ENCODE data around the gene PDXK. TPM values are rescaled to one million over a fixed set of nuclear protein-coding genes. Genes with fewer than 3 reads are reported as not detected.

Gene PDXK
- total and polyA plus RNA-seq, 2 of the 8 experiments (the other 6 are each of a cell fraction or from before 2014, with no cell fraction given): 78.0 to 112 TPM

GRCh38 chr21:43728467-43729390 lies 9.8 kb downstream of the PDXK start (continued):
- TF ChIP-seq CTCF (IDR thresholded peaks at IDR 0.05; ENCODE audit: control extremely low read depth in 1 of 3, insufficient read depth in 1 of 3, low read depth in 1 of 3, low read length in 3 of 3) (peak in 1 of 3 experiments; percentile 15; a peak in 1 of 4 replicates), EP300 (IDR thresholded peaks at IDR 0.05; ENCODE audit: borderline replicate concordance in 1 of 2, low read depth in 2 of 2, low read length in 2 of 2) (no peak), PHF8 (conservative IDR thresholded peaks at IDR 0.05; ENCODE audit: low read depth, low read length) (peak; percentile 56), YY1 (IDR thresholded peaks at IDR 0.05; ENCODE audit: low read depth, low read length) (no peak), RAD21 (IDR thresholded peaks at IDR 0.05 in 1 of 2, conservative IDR thresholded peaks at IDR 0.05 in 1 of 2; ENCODE audit: low read depth in 2 of 2, low read length in 2 of 2) (0 out of 4 replicates have a peak, but pooled peaks of 1 of the 2 experiments have one; percentile 14), KDM5A (IDR thresholded peaks at IDR 0.05; ENCODE audit: low read length) (peak; percentile 70; the same call in 1 of the 2 replicates), KDM4A (IDR thresholded peaks at IDR 0.05; ENCODE audit: low read depth, low read length, severe bottlenecking) (peak; percentile 64), USF2 (IDR thresholded peaks at IDR 0.05; ENCODE audit: low read length) (0 out of 2 replicates have a peak, but pooled peaks have one; percentile 9), POLR2AphosphoS5 (IDR thresholded peaks at IDR 0.05; ENCODE audit: low read depth, low read length) (peak; percentile 85), TAF1 (IDR thresholded peaks at IDR 0.05; ENCODE audit: low read depth, low read length) (0 out of 2 replicates have a peak, but pooled peaks have one; percentile 75), RBBP5 (IDR thresholded peaks at IDR 0.05; ENCODE audit: borderline replicate concordance, low read depth, low read length) (no peak), MAX (IDR thresholded peaks at IDR 0.05) (peak; percentile 86), HDAC2 (IDR thresholded peaks at IDR 0.05; ENCODE audit: borderline replicate concordance in 1 of 2, low read depth in 2 of 2, low read length in 2 of 2) (0 out of 4 replicates have a peak, but pooled peaks of 1 of the 2 experiments have one; percentile 64), KDM1A (IDR thresholded peaks at IDR 0.05; ENCODE audit: borderline replicate concordance, low read length) (0 out of 2 replicates have a peak, but pooled peaks have one; percentile 17), GTF2F1 (IDR thresholded peaks at IDR 0.05; ENCODE audit: borderline replicate concordance, low read depth, low read length) (no peak), POLR2A (IDR thresholded peaks at IDR 0.05; ENCODE audit: control extremely low read depth in 1 of 2, low read depth in 2 of 2, low read length in 2 of 2) (peak in 1 of 2 experiments; percentile 82; a peak in 2 of 3 replicates), ASH2L (IDR thresholded peaks at IDR 0.05; ENCODE audit: low read length) (peak; percentile 73)

Data from H1 (cell line).